ENCODE data around the gene TM4SF4. TPM values are rescaled to one million over a fixed set of nuclear protein-coding genes. Genes with fewer than 3 reads are reported as not detected.

Gene TM4SF4
- total RNA-seq, 1 donor from 2014 or later, result not detected

DNA sequence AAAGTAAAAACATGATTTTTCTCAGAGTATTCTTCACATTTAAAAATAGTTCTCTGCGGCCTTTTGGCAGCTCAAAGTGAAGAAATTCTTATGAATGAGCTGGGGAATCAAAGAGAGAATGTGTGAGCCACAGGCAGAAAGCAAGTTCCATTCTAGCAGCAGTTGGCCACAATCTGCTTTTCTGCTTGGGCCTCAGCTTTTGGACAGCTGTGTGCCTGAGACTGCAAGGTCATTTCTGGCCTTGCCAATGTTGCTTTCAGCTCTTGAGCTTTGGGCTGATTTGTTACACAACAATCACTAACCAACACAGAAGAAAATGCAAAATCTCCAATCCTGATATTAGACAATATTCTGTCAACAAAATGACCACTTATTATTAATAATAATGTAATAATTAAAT, 14.4 kb upstream of the TM4SF4 start:
- no peak for DNase-seq (ENCODE audit: extremely low spot score in 2 of 2)
- Histone ChIP-seq H3K27me3 (no peaks in the 10 kb centered on the region), H3K4me1 (no peaks in the 10 kb centered on the region), H3K36me3 (no peaks in the 10 kb centered on the region), H3K27ac (no peak overlapping the region), H3K4me3 (no peak overlapping the region), H3K9me3 (no peaks in the 10 kb centered on the region)
- TF ChIP-seq POLR2A (IDR thresholded peaks at IDR 0.05) (no peak), POLR2AphosphoS5 (IDR thresholded peaks at IDR 0.05; ENCODE audit: insufficient read depth in 1 of 2, low read depth in 1 of 2) (no peak)
- TF ChIP-seq, protein P1, sequence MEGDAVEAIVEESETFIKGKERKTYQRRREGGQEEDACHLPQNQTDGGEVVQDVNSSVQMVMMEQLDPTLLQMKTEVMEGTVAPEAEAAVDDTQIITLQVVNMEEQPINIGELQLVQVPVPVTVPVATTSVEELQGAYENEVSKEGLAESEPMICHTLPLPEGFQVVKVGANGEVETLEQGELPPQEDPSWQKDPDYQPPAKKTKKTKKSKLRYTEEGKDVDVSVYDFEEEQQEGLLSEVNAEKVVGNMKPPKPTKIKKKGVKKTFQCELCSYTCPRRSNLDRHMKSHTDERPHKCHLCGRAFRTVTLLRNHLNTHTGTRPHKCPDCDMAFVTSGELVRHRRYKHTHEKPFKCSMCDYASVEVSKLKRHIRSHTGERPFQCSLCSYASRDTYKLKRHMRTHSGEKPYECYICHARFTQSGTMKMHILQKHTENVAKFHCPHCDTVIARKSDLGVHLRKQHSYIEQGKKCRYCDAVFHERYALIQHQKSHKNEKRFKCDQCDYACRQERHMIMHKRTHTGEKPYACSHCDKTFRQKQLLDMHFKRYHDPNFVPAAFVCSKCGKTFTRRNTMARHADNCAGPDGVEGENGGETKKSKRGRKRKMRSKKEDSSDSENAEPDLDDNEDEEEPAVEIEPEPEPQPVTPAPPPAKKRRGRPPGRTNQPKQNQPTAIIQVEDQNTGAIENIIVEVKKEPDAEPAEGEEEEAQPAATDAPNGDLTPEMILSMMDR (IDR thresholded peaks at IDR 0.05), result no peak
- intact Hi-C loops (cut with DNase I), result no loop called here

DNA sequence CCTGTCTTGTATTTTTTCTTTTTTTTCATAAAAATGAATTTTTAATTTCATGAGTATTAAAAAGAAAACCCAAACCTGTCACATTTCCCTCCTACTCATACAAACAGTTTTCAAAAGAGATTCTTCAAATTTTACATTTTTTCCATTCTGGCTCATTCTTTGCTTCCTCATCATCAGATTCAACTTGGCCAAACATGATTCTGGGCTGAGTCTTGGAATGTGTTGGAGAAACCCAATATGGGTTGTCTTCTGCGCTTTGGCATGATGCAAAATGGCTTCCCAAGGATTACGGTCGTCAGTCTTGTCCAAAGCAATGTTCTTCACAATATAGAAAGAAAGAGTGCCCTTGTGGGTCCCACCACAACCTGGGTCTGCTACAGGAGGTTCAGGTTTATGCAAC, 12.4 kb upstream of the TM4SF4 start:
- no peak overlapping the region for H3K27ac ChIP-seq
- no peaks in the 10 kb centered on the region for H3K36me3 ChIP-seq
- intact Hi-C loops (cut with DNase I), result no loop called here
- no peaks in the 10 kb centered on the region for H3K27me3 ChIP-seq
- TF ChIP-seq POLR2AphosphoS5 (IDR thresholded peaks at IDR 0.05; ENCODE audit: insufficient read depth in 1 of 2, low read depth in 1 of 2) (no peak), POLR2A (IDR thresholded peaks at IDR 0.05) (no peak)
- TF ChIP-seq, protein P1 (IDR thresholded peaks at IDR 0.05), result no peak
- no peak for DNase-seq (ENCODE audit: extremely low spot score in 2 of 2)
- H3K9me3 ChIP-seq, result no peaks in the 10 kb centered on the region
- H3K4me1 ChIP-seq, result no peaks in the 10 kb centered on the region
- no peak overlapping the region for H3K4me3 ChIP-seq

DNA sequence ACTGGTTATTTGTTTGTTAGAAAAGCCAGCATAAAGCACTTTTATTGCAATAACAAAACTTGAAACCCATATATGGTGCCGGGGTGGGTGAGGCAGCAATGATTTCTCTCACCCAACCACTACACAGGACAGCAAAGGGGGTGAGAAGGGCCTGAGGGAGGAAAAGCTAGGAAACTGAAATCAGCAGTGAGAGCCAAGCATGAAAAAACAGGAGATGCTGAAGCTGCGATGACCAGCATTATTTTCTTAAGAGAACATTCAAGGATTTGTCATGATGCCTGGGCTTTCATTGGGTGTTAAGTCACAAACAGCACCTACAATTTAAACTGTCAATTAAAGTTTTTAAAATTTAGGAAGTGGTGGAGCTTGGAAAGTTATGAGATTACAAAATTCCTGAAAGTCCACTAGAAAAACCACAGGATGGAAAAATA, 11.9 kb upstream of the TM4SF4 start:
- Histone ChIP-seq H3K27ac (no peak overlapping the region), H3K4me1 (no peaks in the 10 kb centered on the region), H3K4me3 (no peak overlapping the region), H3K9me3 (no peaks in the 10 kb centered on the region), H3K27me3 (no peaks in the 10 kb centered on the region), H3K36me3 (no peaks in the 10 kb centered on the region)
- no peak for TF ChIP-seq POLR2AphosphoS5 (IDR thresholded peaks at IDR 0.05; ENCODE audit: insufficient read depth in 1 of 2, low read depth in 1 of 2)
- TF ChIP-seq, protein P1 (IDR thresholded peaks at IDR 0.05), result no peak
- no peak for TF ChIP-seq POLR2A (IDR thresholded peaks at IDR 0.05)
- no peak for DNase-seq (ENCODE audit: extremely low spot score in 2 of 2)
- intact Hi-C loops (cut with DNase I), result no loop called here

DNA sequence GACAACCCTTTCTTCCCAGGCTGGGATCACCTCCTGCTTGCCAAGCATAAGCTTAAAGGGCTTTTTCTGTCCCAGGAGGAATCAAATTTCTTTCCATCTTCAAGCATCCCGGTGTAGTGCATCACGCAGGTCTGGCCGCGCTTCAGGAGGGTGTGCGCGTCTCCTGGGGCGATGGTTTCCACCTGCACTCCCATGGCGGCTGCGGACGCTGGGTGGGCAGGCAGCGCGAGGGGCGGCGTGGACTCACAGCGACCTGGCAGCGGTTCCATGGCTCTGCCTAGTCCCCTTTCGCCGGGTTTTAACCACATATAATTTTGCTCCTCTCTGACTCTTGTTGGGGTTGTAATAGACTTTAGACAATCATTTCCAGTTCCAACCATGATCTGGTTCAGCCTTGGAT, 10.6 kb upstream of the TM4SF4 start:
- H3K27me3 ChIP-seq, result no peaks in the 10 kb centered on the region
- intact Hi-C loops (cut with DNase I), result no loop called here
- no peaks in the 10 kb centered on the region for H3K9me3 ChIP-seq
- no peaks in the 10 kb centered on the region for H3K4me1 ChIP-seq
- H3K27ac ChIP-seq, result no peak overlapping the region
- no peak overlapping the region for H3K4me3 ChIP-seq
- no peaks in the 10 kb centered on the region for H3K36me3 ChIP-seq
- no peak for DNase-seq (ENCODE audit: extremely low spot score in 2 of 2)
- no peak for TF ChIP-seq POLR2A (IDR thresholded peaks at IDR 0.05)
- TF ChIP-seq POLR2AphosphoS5 (IDR thresholded peaks at IDR 0.05; ENCODE audit: insufficient read depth in 1 of 2, low read depth in 1 of 2), result no peak
- TF ChIP-seq, protein P1 (IDR thresholded peaks at IDR 0.05), result no peak

DNA sequence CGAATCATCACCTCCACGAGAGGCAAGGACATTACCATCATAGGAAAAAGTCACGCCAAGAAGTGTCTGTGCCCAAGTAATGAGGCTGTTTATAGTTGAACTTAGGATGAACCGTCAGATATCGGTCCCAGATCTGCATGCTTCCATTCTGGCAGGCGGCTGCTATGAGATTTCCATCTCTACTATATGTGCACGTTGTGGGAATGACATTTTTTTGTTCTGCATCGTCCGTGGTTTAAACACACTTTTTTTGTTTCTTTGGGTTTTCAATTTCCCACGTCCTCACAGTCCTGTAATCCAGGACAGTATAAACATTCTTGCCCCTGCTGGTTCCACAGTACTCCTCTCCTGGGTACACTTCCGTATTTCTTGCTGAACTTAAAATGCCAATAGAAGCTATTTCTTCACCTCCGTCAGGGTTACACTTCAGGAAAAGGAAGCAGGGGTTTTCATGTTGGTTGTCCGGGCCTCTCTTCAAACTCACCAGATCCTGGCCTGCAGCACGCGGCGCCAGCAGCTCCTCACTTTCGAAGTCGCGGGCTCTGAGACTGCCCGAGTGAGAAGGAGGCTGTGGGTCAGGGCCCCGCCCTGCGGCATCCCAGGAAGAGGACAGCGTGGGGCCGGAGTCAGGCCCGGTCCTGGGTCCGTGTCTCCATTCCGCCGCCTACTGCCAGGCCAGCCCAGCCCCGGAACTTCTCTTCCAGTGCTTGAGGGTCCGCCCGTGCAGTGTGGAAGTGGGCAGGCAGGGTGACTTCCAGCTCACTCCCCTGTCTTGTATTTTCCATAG, 9.8 kb upstream of the TM4SF4 start:
- DNase-seq (ENCODE audit: extremely low spot score in 2 of 2), result no peak
- Histone ChIP-seq H3K9me3 (no peaks in the 10 kb centered on the region), H3K4me3 (no peak overlapping the region), H3K27me3 (no peaks in the 10 kb centered on the region), H3K36me3 (no peaks in the 10 kb centered on the region), H3K27ac (no peak overlapping the region), H3K4me1 (no peaks in the 10 kb centered on the region)
- intact Hi-C loops (cut with DNase I), result no loop called here
- no peak for TF ChIP-seq POLR2AphosphoS5 (IDR thresholded peaks at IDR 0.05; ENCODE audit: insufficient read depth in 1 of 2, low read depth in 1 of 2)
- no peak for TF ChIP-seq POLR2A (IDR thresholded peaks at IDR 0.05)
- TF ChIP-seq, protein P1 (IDR thresholded peaks at IDR 0.05), result no peak

Measured in vagina (tissue), 2 donors.